WERI-Rb-1 (cell line): ENCODE measurements around the gene CD55.

Source experiments
- DNase-seq: peaks from one replicate; pipeline ENCODE4 v3.0.0-alpha.2; 2020
- H3K27ac ChIP-seq: fragments of 250-450 bp; sonication (Bioruptor Pico); 2 replicates; pipeline ENCODE4 v1.5.1; 2020; ENCODE audit warnings: mild to moderate bottlenecking, moderate library complexity
- H3K27me3 ChIP-seq: fragments of 250-450 bp; sonication (Bioruptor Pico); 2 replicates; pipeline ENCODE4 v1.5.1; 2021; ENCODE audit warnings: mild to moderate bottlenecking, low read depth, moderate library complexity; ENCODE audit not compliant: insufficient read depth, severe bottlenecking
- H3K36me3 ChIP-seq: fragments of 250-450 bp; sonication (Bioruptor Pico); 2 replicates; pipeline ENCODE4 v1.5.1; 2020; ENCODE audit warnings: mild to moderate bottlenecking, moderate library complexity
- H3K4me3 ChIP-seq: 2 replicates; pipeline ENCODE4 v1.5.1; 2011; ENCODE audit warnings: low read depth, mild to moderate bottlenecking, control low read depth, low read length
- H3K9me3 ChIP-seq: fragments of 250-450 bp; sonication (Bioruptor Pico); 2 replicates; pipeline ENCODE4 v1.5.1; 2021; ENCODE audit warnings: mild to moderate bottlenecking, moderate library complexity; ENCODE audit not compliant: severe bottlenecking
- TF ChIP-seq, protein P1 (sequence below): IDR thresholded peaks from 2 replicates; pipeline ENCODE4 v1.5.1; 2011; ENCODE audit warnings: low read depth, mild to moderate bottlenecking, control low read depth, inconsistent platforms, low read length

CD55 gene

DNA sequence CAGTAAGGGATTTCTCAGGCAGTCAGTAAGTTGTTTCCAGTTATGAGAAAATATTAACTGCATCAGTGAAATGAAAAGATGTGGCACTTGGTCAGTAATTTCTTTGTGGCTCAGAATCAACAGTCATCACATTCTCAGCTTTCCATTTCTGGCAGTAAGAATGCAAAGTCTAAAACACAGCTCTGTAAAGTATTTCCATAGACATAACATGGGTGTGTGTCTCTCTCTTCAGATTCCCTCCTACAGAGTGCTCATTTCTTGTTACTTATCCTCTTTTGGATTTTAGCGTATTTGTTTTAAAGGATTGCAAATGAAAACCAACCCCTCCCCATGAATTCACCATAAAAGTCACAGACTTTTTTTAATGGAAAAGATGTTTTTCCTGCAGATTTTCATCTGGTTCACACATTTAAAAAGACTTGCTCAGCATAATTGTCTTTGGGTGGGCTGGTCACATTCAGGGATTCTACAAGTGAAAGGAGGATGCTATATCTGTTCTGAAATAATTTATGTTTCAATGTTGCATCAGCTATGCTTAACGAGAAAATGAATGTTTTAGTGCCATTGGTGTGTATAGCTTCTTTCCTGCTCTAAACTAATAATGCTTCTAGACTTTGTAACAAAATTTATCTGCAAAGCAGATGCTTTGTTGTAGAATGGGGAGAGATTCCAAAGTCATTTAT is 34.6 kb upstream of the CD55 start:
- H3K27me3 ChIP-seq = peaks cover 92% of the 10 kb centered on the region
- DNase-seq = no peak
- no peak overlapping the region for H3K27ac ChIP-seq

DNA sequence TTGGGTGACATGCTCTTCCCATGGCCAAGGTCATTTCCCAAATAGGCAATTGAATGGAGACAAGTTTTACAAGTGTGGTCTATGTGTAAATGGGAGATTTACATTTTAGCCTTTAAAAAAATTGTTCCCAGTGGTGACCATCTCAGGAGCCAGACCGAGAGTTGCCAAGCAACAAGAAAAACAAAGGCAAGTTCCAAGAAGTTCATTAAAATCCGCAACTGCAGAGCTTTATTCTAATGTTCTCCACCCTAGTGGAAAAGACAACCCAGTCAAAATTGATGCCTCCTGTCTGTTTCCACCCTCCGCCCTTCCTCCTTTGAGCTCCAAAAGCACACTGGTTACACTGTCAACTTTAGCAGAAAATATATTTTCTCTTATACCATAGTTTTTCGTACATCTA is 33.2 kb upstream of the CD55 start:
- Histone ChIP-seq H3K9me3 (peaks cover 6% of the 10 kb centered on the region), H3K27ac (no peak overlapping the region), H3K4me3 (no peak overlapping the region), H3K36me3 (no peaks in the 10 kb centered on the region), H3K27me3 (peaks cover 91% of the 10 kb centered on the region)
- DNase-seq = no peak
- TF ChIP-seq, protein P1, sequence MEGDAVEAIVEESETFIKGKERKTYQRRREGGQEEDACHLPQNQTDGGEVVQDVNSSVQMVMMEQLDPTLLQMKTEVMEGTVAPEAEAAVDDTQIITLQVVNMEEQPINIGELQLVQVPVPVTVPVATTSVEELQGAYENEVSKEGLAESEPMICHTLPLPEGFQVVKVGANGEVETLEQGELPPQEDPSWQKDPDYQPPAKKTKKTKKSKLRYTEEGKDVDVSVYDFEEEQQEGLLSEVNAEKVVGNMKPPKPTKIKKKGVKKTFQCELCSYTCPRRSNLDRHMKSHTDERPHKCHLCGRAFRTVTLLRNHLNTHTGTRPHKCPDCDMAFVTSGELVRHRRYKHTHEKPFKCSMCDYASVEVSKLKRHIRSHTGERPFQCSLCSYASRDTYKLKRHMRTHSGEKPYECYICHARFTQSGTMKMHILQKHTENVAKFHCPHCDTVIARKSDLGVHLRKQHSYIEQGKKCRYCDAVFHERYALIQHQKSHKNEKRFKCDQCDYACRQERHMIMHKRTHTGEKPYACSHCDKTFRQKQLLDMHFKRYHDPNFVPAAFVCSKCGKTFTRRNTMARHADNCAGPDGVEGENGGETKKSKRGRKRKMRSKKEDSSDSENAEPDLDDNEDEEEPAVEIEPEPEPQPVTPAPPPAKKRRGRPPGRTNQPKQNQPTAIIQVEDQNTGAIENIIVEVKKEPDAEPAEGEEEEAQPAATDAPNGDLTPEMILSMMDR = no peak

More for the DNA sequence above, 34.6 kb upstream of the CD55 start:
- H3K36me3 ChIP-seq = no peaks in the 10 kb centered on the region
- H3K4me3 ChIP-seq = no peak overlapping the region
- peaks cover 5% of the 10 kb centered on the region for H3K9me3 ChIP-seq
- TF ChIP-seq, protein P1 = no peak

DNA sequence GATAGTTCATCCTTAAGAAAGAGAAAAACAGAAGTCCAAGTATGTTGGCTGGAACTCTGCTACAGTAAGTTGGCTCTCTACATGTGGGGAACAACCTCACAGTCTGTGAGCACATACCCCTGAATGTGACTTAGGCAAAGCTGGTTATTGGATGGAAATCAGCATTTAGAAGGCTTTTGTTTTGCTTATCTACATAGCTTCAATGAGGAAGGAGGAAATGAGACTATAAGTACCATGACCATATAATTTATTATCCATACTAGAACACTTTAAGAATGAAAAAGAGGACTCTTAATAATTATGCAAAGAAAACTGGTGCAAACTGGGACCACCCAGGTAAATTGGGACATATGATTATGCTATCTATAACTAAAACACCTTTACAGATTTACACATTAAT is 31.7 kb upstream of the CD55 start:
- Histone ChIP-seq H3K27ac (no peak overlapping the region), H3K27me3 (peaks cover 89% of the 10 kb centered on the region), H3K9me3 (peaks cover 6% of the 10 kb centered on the region), H3K4me3 (no peak overlapping the region), H3K36me3 (no peaks in the 10 kb centered on the region)
- DNase-seq = no peak
- TF ChIP-seq, protein P1 = no peak

DNA sequence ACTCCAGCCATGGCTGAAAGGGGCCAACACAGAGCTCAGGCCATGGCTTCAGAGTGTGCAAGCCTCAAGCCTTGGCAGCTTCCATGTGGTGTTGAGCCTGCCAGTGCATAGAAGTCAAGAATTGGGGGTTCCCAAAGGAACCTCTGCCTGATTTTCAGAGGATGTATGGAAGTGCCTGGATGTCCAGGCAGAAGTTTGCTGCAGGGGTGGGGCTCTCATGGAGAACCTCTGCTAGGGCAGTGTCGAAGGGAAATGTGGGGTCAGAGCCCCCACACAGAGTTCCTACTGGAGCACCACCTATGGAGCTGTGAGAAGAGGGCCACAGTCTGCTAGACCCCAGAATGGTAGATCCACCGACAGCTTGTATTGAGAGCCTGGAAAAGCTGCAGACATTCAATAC is 29.8 kb upstream of the CD55 start:
- Histone ChIP-seq H3K36me3 (no peaks in the 10 kb centered on the region), H3K9me3 (peaks cover 6% of the 10 kb centered on the region), H3K27me3 (peaks cover 88% of the 10 kb centered on the region), H3K27ac (no peak overlapping the region), H3K4me3 (no peak overlapping the region)
- no peak for DNase-seq
- TF ChIP-seq, protein P1 = no peak

DNA sequence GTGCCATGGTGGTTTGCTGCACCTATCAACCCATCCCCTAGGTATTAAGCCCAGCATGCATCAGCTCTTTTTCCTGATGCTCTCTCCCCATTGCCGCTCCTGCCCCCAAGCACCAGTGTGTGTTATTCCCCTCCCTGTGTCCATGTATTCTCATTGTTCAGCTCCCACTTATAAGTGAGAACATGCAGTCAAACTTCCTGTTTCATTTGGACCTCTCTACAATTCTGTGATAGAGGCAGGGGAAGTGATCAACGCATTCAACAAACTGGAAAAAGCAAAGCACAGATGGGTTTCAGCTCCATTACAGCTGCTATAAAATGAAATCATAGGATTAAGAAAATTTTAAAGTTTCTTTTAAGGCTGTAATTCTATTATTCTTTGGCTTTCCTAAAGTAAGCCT is 23.3 kb upstream of the CD55 start:
- no peak for DNase-seq
- Histone ChIP-seq H3K36me3 (no peaks in the 10 kb centered on the region), H3K4me3 (no peak overlapping the region), H3K27ac (no peak overlapping the region), H3K27me3 (peaks cover 98% of the 10 kb centered on the region), H3K9me3 (peaks cover 2% of the 10 kb centered on the region)
- TF ChIP-seq, protein P1 = no peak
